HG03280 (cell line): Measurements from ENCODE around the gene SP8.
"Not testable (repeated sequence)": the region's sequence is repeated elsewhere in the genome, so short reads cannot be mapped to it uniquely, and the experiment has no call there.

Experiments
- ATAC-seq: cut with Tn5 transposase; IDR thresholded peaks from one replicate; pipeline ENCODE4 v1.9.1; 2021; ENCODE audit warnings: mild to moderate bottlenecking, moderate library complexity; ENCODE audit not compliant: unreplicated experiment

Gene SP8

GRCh38 chr7:20786779-20787659, at the start of gene SP8:
Gene SP8, minus strand, starts transcription at chr7:20786886. Its CDS starts 88 bp downstream, at chr7:20786798.
- ATAC-seq = no peak

- not testable (repeated sequence) for ATAC-seq
Observed at GRCh38 chr7:20836424-20836823, 49.7 kb upstream of the SP8 start.

DNA sequence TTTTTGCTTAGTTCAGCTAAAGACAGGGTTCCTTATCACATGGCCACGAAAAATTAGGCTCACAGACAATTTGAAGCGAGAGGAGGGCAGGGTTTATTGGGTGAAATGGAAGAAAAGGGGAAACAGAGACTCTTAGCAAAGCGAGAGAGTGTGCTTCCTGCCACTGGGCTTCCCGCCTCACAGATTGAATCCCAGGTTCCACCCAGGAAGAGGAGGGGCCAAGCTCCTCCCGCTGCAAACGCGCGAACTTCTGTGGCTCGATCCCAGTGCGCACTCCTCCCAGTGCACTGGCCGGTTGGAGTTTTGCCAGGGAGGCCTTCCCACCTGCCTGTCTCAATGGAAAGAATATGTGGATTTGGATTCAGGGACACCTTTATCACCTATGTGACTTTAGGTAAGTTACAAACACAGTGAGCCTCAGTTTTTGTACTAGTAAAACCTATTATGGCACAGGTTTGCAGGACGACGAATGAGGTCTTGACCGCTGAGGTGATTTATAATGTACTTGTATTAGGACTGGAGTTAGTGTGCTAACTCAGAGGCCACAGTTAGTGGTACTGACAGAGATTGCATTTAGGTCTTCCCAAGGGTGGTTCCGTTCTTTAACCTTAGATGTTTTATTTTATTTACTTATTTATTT, 48.5 kb upstream of the SP8 start:
- ATAC-seq = no peak

DNA sequence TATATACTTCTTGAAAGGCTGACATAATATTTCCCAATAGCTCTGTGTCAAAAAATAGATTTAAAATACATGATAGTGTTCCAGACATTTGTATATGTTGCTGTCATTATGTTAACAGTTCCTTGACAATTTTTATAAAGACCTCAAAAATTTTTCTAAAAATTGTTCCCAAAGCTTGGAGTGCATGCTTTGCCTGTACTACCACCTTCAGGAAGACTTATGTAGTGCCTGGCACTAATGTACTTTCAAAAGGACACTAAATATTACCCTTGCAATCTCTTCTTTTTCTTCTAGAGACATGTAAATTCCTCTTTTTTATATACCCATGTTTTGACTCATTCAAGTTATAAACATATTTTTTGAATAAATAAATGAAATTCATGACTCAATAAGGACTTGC, 48.0 kb upstream of the SP8 start:
- no peak for ATAC-seq

GRCh38 chr7:20831956-20832355, 45.3 kb upstream of the SP8 start:
- no peak for ATAC-seq

GRCh38 chr7:20831451-20831850, 44.8 kb upstream of the SP8 start:
- no peak for ATAC-seq

DNA sequence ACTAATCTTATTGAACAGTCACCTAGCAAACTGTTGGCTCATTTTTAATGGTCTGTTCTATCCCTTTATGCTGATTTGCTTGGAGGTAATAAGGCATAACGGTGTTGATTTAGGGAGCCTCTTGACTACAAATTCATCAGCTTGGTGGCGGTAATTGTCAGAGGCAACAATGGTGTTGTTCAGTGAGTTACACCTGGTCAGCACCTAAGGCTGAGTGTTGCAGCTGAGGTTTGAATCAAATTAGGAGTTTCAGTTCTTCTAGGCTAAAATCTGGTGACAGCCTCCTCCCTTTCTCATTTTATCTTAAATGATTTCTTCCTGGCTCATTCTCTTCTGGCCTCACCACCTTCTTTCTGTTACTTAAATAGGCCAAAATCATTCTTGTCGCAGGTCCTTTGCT, 42.3 kb upstream of the SP8 start:
- no peak for ATAC-seq

GRCh38 chr7:20827172-20827571, 40.5 kb upstream of the SP8 start:
- no peak for ATAC-seq

GRCh38 chr7:20826243-20826642, 39.6 kb upstream of the SP8 start:
- ATAC-seq = no peak

DNA sequence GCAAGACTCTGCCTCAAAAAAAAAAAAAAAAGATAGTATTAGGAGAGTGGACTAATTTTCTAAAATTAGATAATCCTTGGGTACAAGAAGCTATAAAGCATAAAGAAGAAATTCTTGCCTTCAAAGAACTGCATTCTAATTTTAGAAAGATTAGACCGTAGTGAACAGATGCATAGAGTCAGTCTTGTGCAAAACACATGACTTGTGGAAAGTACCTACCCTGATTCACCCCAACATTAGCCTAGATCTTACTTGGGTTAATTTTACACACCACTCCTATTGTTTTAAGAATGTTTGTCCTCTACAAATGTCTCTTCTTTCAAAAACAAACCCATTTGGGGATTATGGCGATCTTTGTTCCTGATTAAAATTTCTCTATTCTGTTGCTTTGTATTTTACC, 38.9 kb upstream of the SP8 start:
- no peak for ATAC-seq

DNA sequence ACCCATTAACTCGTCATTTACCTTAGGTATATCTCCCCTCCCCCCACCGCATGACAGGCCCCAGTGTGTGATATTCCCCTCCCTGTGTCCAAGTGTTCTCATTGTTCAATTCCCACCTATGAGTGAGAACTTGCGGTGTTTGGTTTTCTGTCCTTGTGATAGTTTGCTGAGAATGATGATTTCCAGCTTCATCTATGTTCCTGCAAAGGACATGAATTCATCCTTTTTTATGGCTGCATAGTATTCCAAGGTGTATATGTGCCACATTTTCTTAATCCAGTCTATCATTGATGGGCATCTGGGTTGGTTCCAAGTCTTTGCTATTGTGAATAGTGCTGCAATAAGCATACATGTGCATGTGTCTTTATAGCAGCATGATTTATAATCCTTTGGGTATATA, 34.7 kb upstream of the SP8 start:
- ATAC-seq = not testable (repeated sequence)

GRCh38 chr7:20816372-20816959, 29.8 kb upstream of the SP8 start:
- no peak for ATAC-seq

DNA sequence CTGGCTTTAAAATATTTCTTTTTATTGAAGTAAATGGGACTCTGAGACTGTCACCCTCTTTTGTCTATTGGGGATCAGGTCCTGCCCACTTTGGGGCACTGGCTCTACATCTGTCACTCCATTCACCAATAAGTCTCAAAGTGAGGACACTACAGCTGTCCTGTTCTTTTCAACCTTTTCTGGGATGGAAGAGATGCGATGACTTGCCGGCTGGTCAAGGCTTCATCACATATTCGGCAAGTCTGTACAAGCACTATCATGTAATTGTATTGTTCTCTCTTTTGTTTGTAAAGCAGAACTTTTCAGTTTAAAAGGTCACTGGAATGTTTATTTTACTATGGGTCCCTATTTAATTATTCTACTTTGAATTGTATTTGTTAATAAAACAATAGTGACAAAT, 17.7 kb upstream of the SP8 start:
- ATAC-seq = no peak

DNA sequence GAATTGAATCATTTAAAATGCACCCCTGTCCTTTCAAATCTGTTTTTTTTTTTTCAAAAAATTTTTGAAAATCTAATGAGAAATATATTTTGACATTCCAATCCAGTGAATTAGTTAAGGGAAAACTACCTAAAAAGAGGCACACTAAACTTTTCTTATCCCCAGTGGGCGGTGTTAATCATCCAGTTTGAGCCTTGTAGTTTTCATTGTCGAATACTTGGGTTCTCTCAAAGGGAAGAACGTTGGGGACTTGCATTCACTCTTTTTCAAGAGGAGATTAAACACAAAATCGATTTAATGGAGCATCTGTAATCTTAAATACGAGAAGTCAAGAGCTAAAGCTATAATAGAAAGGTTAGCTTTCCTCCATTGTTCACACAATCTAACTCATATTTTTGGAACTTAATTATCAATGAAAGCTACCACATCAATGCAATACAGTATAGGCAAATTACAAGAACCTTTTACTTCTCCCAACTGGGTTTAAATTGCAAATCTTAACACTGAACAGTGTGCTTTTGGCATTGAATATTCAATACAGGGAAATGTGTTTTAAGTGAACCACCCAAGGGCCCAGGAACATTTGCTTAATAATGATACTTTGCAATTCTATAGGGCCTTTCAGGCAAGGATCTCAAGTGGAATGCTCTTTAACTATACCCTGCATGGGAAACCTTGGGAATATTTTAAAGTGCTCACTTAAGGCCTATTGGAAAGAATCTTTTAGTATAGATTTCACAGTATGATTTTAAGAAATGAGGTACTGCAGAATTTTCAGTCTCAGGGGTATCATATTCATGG, 13.1 kb upstream of the SP8 start:
- no peak for ATAC-seq

DNA sequence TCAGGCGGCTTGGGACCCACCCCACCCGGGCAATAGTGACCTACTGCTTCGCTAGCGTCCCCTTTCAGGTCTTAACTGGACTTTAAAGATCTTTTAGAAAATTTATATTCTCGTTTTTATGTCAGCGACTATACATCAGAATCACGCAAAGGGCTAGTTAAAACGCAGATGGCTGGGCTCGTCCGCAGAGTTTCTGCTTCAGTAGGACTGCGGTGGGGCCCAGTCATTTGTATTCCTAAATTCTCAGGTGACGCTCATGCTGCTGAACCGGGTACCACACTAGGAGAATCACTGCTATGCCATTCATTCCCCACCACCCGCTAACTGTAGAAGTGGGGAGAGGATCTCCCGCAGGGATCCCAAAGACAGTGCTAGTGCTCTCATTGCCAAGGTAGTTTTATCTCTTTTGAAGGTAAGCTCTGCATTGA, 12.0 kb upstream of the SP8 start:
- no peak for ATAC-seq

DNA sequence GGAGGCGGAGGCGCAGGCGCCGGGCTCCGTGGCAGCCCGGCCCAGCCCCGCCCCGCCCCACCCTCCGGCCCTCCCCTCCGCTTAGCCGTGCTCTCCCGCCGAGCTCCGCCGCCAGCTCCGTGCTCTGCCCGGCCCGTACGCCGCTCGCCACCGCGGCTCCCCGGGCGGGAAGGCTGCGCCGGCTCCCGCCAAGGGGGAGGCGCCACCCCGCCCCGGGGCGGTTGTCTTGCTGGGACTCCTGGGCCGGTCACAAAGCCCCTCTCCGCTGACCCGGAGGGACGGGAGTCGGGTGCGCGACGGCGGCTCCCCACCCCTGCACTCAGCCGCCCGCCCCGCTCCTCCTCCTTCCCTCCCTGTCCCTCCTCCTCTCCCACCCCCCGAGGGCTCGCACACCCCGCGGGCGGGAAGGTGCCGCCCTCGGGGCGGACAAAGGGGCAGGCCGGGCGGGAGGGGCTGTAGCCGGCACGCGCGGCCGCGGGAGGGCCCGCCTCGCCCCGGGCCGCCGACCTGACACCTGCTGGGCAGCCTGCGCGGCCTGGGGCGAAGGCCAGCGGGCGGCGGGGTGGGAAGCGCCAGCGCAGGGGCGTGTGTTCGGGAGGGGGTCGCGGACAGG, 11.5 kb upstream of the SP8 start:
- peak; percentile 88 for ATAC-seq

- ATAC-seq = peak; percentile 59
Observed at GRCh38 chr7:20797462-20798080, 10.9 kb upstream of the SP8 start.

DNA sequence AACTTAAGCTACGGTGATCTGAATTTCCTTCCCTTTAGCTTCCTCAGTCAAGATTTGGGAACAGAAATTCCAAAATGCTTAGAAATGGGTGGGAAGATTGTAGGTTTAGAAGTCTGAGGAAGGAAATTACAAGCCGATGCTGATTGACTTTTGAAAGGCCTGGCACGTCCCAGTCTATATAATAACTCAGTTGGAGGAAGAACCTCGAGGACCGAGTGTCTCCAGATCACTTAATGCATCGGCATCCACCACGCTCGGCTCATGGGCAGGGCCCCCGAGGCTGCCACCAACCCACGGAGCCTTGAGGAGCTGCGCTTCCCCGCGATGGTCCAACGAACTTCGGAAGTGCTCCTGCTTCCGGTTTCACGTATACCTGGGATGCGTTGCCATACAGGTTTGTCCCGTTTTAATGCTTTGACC, 10.4 kb upstream of the SP8 start:
- ATAC-seq = no peak

- no peak for ATAC-seq
Observed at GRCh38 chr7:20796500-20796899, 9.8 kb upstream of the SP8 start.

GRCh38 chr7:20795881-20796280, 9.2 kb upstream of the SP8 start:
- ATAC-seq = no peak
